ENCODE results near the gene DKK2. TPM values are rescaled to one million over a fixed set of nuclear protein-coding genes. Genes with fewer than 3 reads are reported as not detected.
A peak's percentile ranks its signal among the peaks of the same experiment; 100 is the strongest.

DKK2 gene
- polyA plus RNA-seq, 1 of the 3 experiments (the other 2 are of a cell fraction): 53.1 TPM

DNA sequence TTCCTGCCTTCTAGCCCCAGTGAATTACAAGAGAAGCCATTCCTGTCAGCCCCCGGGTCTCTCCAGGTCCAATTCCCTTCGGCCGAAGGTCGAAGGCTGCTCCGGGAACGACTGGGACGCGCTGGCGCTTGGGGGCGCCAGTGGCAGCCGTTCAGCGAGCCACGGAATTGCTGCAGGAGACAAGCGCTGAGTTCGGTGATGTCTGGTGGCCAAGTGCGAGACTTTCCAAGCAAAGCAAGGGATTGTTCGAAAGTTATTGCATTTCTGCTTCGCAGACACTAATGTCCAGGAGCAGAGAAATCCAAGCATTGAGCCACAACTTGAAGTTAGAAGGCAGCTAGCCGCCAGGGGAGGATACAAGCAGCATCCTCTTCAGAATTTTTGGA lies 1.1 kb upstream of the DKK2 start (continued):
- TF ChIP-seq, protein P1, sequence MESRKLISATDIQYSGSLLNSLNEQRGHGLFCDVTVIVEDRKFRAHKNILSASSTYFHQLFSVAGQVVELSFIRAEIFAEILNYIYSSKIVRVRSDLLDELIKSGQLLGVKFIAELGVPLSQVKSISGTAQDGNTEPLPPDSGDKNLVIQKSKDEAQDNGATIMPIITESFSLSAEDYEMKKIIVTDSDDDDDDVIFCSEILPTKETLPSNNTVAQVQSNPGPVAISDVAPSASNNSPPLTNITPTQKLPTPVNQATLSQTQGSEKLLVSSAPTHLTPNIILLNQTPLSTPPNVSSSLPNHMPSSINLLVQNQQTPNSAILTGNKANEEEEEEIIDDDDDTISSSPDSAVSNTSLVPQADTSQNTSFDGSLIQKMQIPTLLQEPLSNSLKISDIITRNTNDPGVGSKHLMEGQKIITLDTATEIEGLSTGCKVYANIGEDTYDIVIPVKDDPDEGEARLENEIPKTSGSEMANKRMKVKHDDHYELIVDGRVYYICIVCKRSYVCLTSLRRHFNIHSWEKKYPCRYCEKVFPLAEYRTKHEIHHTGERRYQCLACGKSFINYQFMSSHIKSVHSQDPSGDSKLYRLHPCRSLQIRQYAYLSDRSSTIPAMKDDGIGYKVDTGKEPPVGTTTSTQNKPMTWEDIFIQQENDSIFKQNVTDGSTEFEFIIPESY (IDR thresholded peaks at IDR 0.05; ENCODE audit: borderline replicate concordance, low read depth): no peak
- TF ChIP-seq FOXM1 (IDR thresholded peaks at IDR 0.05; ENCODE audit: low read depth) (no peak), FOSL2 (IDR thresholded peaks at IDR 0.05; ENCODE audit: borderline replicate concordance, low read depth) (no peak), TAF1 (IDR thresholded peaks at IDR 0.05; ENCODE audit: borderline replicate concordance, low read depth, low read length) (no peak), EZH2phosphoT487 (IDR thresholded peaks at IDR 0.05; ENCODE audit: borderline replicate concordance, low read depth) (no peak), NFIC (IDR thresholded peaks at IDR 0.05; ENCODE audit: borderline replicate concordance) (peak; percentile 17; the same call in 1 of the 2 replicates), MXI1 (IDR thresholded peaks at IDR 0.05; ENCODE audit: low read depth, low read length) (peak; percentile 59; the same call in 1 of the 2 replicates), JUND (IDR thresholded peaks at IDR 0.05) (no peak), RCOR1 (IDR thresholded peaks at IDR 0.05; ENCODE audit: low read length) (peak; percentile 70), RFX5 (IDR thresholded peaks at IDR 0.05; ENCODE audit: low read length) (no peak), GABPA (IDR thresholded peaks at IDR 0.05; ENCODE audit: low read depth) (no peak)
- TF ChIP-seq, protein P2, sequence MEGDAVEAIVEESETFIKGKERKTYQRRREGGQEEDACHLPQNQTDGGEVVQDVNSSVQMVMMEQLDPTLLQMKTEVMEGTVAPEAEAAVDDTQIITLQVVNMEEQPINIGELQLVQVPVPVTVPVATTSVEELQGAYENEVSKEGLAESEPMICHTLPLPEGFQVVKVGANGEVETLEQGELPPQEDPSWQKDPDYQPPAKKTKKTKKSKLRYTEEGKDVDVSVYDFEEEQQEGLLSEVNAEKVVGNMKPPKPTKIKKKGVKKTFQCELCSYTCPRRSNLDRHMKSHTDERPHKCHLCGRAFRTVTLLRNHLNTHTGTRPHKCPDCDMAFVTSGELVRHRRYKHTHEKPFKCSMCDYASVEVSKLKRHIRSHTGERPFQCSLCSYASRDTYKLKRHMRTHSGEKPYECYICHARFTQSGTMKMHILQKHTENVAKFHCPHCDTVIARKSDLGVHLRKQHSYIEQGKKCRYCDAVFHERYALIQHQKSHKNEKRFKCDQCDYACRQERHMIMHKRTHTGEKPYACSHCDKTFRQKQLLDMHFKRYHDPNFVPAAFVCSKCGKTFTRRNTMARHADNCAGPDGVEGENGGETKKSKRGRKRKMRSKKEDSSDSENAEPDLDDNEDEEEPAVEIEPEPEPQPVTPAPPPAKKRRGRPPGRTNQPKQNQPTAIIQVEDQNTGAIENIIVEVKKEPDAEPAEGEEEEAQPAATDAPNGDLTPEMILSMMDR (IDR thresholded peaks at IDR 0.05): peak; percentile 81

DNA sequence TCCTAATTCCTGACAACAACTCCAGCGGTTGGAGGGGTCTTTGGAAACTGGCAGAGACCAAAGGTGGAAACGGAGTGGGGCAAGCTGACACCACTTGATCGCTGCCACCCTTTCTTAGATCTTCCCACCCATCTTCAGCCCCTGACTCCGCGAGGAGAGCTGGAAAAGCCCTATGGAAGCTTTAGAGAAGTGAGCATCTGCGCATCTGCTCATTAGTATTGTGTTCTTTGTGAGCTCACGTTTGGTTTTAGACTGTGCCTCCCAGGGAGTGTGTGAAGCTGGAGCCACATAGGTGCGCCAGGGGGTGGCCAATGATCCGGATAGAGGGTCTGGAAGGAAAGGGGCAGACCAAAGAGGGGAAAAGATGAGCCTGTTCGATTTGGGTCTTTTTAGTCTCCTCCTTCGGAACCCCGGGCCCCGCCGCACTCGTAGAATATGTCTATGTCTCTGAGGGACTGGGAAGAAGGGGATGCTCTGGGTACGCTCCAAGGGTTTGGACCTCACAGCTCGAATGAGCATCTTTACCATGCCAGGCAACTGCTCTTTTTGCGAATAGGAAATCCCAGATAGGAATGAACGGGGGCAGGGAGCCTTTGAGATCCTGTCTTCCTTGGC lies 578 bp upstream of the DKK2 start:
- H3K9ac ChIP-seq: peak overlapping the region; percentile 47; the same call in 1 of the 2 replicates
- DNase-seq: peak; percentile 33
- ChIA-PET POLR2A (no interaction called here), CTCF (interaction anchor here (0.7 to 10.1 kb wide), 34 partner anchors 7 to 701 kb away, joined by 3 to 109 read pairs (median 4); no protein-coding TSS in a partner anchor)
- no peaks in the 10 kb centered on the region for H4K20me1 ChIP-seq (ENCODE audit: insufficient read depth)
- H3K27me3 ChIP-seq (ENCODE audit: insufficient read depth): no peaks in the 10 kb centered on the region
- peak overlapping the region; percentile 94 for H3K4me2 ChIP-seq
- H2AFZ ChIP-seq (ENCODE audit: low read depth): peak overlapping the region; percentile 93
- 6% methylated on average over 19 of the region's 19 CpGs for WGBS (ENCODE audit: low lambda C conversion rate)
- peaks cover 0 to 3% of the 10 kb centered on the region in 2 experiments for H3K36me3 ChIP-seq (replicated peaks in 1 of 2; ENCODE audit: control insufficient read depth in 1 of 2, insufficient read depth in 2 of 2, low read length in 1 of 2)
- H3K79me2 ChIP-seq (ENCODE audit: insufficient read depth): no peaks in the 10 kb centered on the region
- peaks cover 8% of the 10 kb centered on the region for H3F3A ChIP-seq (replicated peaks; ENCODE audit: insufficient read depth)
- H3K4me3 ChIP-seq (ENCODE audit: low read depth in 2 of 2, low read length in 1 of 2): peak overlapping the region; percentile 69 to 83
- peaks cover 0 to 15% of the 10 kb centered on the region in 2 experiments; a peak in 2 of 4 replicates for H3K4me1 ChIP-seq (ENCODE audit: control insufficient read depth in 1 of 2, insufficient read depth in 2 of 2, low read depth in 1 of 2, low read length in 1 of 2)
- no peaks in the 10 kb centered on the region for H3K9me3 ChIP-seq
- H3K27ac ChIP-seq (ENCODE audit: low read depth in 2 of 2, low read length in 1 of 2): peak overlapping the region in 1 of 2 experiments; percentile 81; a peak in 2 of 4 replicates
- TF ChIP-seq, protein P3, sequence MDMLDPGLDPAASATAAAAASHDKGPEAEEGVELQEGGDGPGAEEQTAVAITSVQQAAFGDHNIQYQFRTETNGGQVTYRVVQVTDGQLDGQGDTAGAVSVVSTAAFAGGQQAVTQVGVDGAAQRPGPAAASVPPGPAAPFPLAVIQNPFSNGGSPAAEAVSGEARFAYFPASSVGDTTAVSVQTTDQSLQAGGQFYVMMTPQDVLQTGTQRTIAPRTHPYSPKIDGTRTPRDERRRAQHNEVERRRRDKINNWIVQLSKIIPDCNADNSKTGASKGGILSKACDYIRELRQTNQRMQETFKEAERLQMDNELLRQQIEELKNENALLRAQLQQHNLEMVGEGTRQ (IDR thresholded peaks at IDR 0.05; ENCODE audit: borderline replicate concordance, low read depth, low read length): no peak
- TF ChIP-seq RFX5 (IDR thresholded peaks at IDR 0.05; ENCODE audit: low read length): no peak
- TF ChIP-seq, protein P2 (IDR thresholded peaks at IDR 0.05): no peak
- no peak for TF ChIP-seq TEAD4 (IDR thresholded peaks at IDR 0.05; ENCODE audit: borderline replicate concordance, insufficient read depth)
- TF ChIP-seq RAD21 (IDR thresholded peaks at IDR 0.05; ENCODE audit: low read length): no peak
- no peak for TF ChIP-seq EP300 (IDR thresholded peaks at IDR 0.05; ENCODE audit: borderline replicate concordance in 1 of 2, low read depth in 1 of 2, low read length in 1 of 2)
- no peak for TF ChIP-seq GATA2 (CRISPR knock-in tag; IDR thresholded peaks at IDR 0.05)
- no peak for TF ChIP-seq MXI1 (IDR thresholded peaks at IDR 0.05; ENCODE audit: low read depth, low read length)
- no peak for TF ChIP-seq ELF1 (IDR thresholded peaks at IDR 0.05)
- TF ChIP-seq, protein P4, sequence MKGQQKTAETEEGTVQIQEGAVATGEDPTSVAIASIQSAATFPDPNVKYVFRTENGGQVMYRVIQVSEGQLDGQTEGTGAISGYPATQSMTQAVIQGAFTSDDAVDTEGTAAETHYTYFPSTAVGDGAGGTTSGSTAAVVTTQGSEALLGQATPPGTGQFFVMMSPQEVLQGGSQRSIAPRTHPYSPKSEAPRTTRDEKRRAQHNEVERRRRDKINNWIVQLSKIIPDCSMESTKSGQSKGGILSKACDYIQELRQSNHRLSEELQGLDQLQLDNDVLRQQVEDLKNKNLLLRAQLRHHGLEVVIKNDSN (IDR thresholded peaks at IDR 0.05; ENCODE audit: borderline replicate concordance, low read depth): no peak
- no peak for TF ChIP-seq NFIC (IDR thresholded peaks at IDR 0.05; ENCODE audit: borderline replicate concordance)
- H3K9me2 ChIP-seq: no peaks in the 10 kb centered on the region
